Stimulated activated CD8-positive, alpha-beta memory T cell treated with anti-CD3 and anti-CD28 coated beads, Interleukin-4, amount 100 ng/mL, for 24 hours (primary cell): ENCODE results near the gene SPATA13.
"Not testable (repeated sequence)": the region's sequence is repeated elsewhere in the genome, so short reads cannot be mapped to it uniquely, and the experiment has no call there.

ENCODE experiments used
- DNase-seq: peaks from one replicate; pipeline ENCODE4 v3.0.0-alpha.2; 2020; ENCODE audit warnings: low read depth

The SPATA13 gene

GRCh38 chr13:24280720-24281119 is 120.2 kb downstream of the SPATA13 start:
- no peak for DNase-seq

- no peak for DNase-seq
Observed at GRCh38 chr13:24281188-24282008, 120.9 kb downstream of the SPATA13 start.

- DNase-seq: no peak
Observed at GRCh38 chr13:24282256-24282655, 121.7 kb downstream of the SPATA13 start.

GRCh38 chr13:24284889-24285565 is 124.5 kb downstream of the SPATA13 start:
- no peak for DNase-seq

- DNase-seq: no peak
Observed at GRCh38 chr13:24286624-24287023, 126.1 kb downstream of the SPATA13 start.

- no peak for DNase-seq
Observed at GRCh38 chr13:24287748-24288287, 127.3 kb downstream of the SPATA13 start.

GRCh38 chr13:24288870-24289269 is 128.3 kb downstream of the SPATA13 start:
- DNase-seq: no peak

- no peak for DNase-seq
Observed at GRCh38 chr13:24290280-24290932, 129.9 kb downstream of the SPATA13 start.

GRCh38 chr13:24292481-24292880 is 132.0 kb downstream of the SPATA13 start:
- DNase-seq: no peak

GRCh38 chr13:24293746-24294145 is 133.2 kb downstream of the SPATA13 start:
- DNase-seq: no peak

GRCh38 chr13:24299488-24300114 is 139.1 kb downstream of the SPATA13 start:
- DNase-seq: no peak

- DNase-seq: no peak
Observed at GRCh38 chr13:24301434-24301833, 140.9 kb downstream of the SPATA13 start.

- no peak for DNase-seq
Observed at GRCh38 chr13:24301911-24302310, 141.4 kb downstream of the SPATA13 start.

GRCh38 chr13:24304620-24305019 is 144.1 kb downstream of the SPATA13 start:
- DNase-seq: no peak

- no peak for DNase-seq
Observed at GRCh38 chr13:24306632-24307031, 146.1 kb downstream of the SPATA13 start.

GRCh38 chr13:24307211-24308067 is 146.9 kb downstream of the SPATA13 start:
- no peak for DNase-seq

- no peak for DNase-seq
Observed at GRCh38 chr13:24308068-24308445, 147.5 kb downstream of the SPATA13 start.

GRCh38 chr13:24308488-24309020 is 148.0 kb downstream of the SPATA13 start:
- no peak for DNase-seq

- not testable (repeated sequence) for DNase-seq
Observed at GRCh38 chr13:24309300-24309699, 148.8 kb downstream of the SPATA13 start, which contains the start of gene C1QTNF9. C1QTNF9 (plus strand) TSS chr13:24309580; CDS start chr13:24316004, 6,424 bp downstream.

GRCh38 chr13:24313439-24313838 is 152.9 kb downstream of the SPATA13 start:
- no peak for DNase-seq

GRCh38 chr13:24317835-24318234 is 157.3 kb downstream of the SPATA13 start:
- DNase-seq: not testable (repeated sequence)
